Fibroblast of skin of scalp (primary cell): ENCODE measurements around the gene ZBTB32.

ENCODE experiments used
- DNase-seq: peaks from one replicate; pipeline ENCODE4 v3.0.0-alpha.2; 2013

Gene ZBTB32

DNA sequence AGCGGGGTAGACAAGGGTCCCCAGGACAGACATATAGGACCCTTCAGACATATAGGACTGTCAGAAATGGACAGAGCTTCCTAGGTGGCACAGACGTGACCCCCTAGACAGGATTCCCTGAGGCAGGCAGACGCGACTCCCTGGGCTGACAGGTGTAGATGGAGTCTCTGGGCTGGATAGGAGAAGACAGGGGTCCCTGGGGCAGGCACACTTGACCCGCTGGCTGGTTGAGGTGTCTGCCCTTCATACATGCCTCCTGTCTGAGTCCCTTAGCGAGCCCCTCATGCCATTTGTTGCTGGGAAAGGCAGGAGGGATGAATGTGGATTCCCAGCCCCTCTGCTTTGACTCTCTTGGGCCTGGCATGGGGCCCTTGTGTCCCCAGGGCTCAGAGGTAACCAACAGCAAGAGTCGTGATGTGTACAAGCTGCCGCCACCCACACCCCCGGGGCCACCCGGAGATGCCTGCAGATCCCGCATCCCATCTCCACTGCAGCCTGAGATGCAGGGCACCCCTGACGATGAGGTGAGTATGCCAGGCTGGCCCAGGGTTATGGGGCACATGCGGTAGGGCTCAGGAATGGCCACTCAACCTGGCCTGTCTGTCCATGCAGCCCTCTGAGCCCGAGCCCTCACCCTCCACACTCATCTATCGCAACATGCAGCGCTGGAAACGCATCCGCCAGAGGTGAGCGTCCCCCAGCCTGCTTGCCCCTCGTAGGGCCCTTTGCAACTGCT, 49.4 kb downstream of the ZBTB32 start:
- DNase-seq, result no peak

DNA sequence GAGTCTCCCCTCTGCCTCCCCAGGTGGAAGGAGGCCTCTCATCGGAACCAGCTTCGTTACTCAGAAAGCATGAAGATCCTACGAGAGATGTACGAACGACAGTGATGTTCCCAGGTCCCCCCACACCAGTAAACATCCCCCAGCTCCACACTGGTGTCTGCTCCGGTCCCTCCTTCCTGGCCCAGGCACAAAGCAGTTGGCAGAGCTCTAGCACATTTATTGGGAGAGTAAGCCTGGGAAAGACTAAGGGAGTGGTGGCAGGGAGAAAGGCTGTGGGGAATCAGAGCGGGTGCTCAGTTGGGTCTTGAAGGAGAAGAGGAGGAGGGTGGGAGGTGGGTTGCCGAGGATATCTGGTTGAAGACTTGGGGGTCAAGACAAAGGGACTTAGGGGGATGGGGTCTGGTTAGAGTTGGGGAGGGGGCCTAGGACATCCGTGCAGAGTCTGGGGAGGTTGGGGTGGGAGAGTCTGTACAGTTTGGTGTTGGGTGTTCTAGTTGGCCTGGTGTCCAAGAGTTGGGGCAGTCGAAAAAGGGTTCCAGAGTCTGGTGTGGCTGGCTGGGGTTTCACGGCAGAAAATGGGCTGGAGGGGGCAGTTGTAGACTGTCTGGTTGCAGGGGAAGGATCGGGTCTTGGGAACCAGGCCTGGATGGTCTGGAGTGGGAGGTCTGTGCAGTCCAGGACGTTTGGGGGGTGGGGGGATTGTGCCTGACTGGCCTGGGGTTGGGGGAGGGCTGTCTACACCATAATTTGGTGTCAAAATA, 50.2 kb downstream of the ZBTB32 start:
- DNase-seq, result no peak

DNA sequence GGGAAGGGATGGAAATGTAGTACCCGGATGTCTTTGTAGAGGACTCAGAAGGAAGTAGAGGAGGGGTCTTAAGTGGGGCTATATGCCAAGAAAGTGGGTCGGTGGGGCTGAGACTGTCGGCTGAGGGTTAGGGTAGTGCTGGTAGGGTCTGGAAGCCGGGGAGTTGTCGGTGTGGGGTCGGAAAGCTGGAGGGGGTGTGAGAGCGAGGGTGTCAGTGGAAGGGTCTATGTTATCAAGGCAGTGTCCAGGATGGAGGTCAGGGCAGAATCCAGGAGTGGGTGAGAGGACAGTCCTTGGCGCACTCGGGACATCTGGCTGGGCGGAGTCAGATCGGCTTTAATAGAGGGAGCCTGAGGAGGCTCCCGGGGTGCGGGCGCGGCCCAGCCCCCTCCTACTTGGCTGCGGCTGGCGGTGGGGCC, 50.8 kb downstream of the ZBTB32 start:
- no peak for DNase-seq

DNA sequence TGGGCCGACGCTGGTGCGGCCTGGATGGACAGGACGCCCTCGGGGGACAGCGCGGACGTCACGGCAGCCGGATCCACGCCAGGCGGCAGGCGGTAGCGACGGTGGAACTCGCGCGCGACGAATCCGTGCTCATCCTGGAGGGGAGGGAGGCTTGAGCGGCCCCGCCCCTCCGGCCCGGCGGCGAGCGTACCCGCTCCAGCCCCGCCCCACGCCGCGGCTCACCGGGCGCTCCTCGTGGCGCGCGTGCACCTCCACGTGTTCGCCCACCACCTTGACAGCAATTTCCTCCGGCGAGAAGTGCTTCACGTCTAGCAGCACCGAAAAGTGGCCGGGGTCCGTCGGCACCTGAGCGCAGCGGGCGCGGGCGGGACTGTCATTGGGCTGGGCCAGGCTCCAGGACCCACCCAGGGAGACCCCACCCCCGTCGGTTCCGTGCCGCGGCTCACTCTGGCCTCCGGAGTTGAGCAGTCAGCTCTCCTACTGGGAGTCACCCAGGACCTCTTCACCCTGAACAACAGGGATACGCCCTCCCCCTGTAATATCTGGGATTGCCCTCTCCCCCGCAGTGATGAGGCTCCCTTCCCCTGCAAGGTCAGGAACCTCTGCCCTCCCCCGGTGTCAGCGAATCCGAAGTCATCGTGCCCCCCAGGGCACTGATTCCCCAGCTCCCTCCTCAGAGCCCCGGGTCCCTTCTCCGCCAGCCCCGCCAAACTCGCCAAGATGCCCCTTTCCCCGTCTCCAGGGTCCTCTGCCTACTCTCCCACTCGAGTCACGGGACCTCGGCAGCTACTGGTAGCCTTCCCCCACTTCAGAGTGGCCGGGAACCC, 51.4 kb downstream of the ZBTB32 start:
- peak; percentile 47 for DNase-seq

DNA sequence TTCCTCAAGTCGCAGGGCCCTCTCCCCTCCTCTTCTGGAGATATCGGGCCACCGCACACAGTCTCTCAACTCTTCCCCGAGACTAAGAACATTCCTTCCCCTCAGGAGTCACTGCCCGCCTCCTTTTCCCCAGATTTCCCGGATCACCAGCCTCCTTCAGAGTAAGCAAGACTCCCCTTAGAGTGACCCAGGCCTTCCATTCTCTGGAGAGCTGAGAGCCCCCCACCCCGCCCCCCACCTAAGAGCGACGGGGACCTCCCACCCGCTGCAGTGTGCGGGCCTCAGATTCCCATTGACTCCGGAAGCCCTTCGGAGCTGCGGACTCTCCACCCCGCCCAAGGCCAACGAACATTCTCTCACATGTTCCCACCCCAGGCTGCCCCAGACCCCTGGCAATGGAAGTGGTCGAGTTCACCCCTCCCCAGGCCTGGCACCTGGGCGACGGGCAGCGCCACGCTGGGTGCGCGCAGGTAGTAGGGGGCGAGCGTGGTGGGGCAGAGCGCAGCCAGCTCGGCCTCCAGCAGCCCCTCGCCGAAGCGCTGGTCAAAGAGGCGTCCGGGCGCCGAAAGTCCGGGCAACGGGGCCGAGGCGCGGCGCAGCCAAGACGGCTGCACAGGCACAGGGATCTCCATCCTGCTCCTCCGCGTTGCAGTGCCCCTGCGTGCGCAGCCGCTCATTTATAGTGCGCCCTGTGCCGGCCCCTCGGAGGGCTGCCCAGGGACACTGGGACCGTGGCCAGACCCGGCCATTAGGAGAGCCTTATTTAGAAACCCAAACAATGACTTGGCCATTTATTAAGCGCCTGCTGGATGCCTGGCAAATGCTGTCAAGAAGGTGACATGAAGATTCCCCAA, 52.2 kb downstream of the ZBTB32 start, which contains the start of gene HSPB6:
Gene HSPB6 (minus strand): TSS at position 653 of the 854 bp plus-strand sequence. CDS start 21 bp downstream, at position 632.
- DNase-seq, result peak; percentile 64

DNA sequence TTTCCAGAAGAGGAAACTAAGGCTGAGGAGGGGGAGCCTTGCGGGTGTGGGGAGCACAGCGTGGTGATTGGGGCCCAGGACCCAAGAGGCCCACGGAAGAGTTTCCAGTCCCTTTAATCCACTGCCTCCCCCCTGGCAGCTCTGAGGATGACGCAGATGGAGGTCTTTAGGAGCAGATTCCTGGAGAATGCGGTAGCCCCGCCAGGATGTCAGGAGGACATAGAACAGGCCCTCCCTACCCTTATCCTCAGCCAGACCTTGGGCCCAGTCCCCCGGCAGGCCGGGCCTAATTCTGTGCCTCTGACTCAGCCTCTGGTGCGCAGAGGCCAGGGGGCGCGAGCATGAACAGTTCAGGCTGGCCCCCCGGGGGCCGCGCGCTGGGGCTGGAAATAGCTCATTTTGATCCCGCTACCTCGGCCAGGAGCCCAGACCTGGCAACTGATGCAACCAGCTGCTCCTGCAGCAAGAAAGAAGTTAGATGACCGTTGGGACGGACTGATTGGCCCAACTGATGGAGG, 52.9 kb downstream of the ZBTB32 start:
- DNase-seq, result peak; percentile 92

DNA sequence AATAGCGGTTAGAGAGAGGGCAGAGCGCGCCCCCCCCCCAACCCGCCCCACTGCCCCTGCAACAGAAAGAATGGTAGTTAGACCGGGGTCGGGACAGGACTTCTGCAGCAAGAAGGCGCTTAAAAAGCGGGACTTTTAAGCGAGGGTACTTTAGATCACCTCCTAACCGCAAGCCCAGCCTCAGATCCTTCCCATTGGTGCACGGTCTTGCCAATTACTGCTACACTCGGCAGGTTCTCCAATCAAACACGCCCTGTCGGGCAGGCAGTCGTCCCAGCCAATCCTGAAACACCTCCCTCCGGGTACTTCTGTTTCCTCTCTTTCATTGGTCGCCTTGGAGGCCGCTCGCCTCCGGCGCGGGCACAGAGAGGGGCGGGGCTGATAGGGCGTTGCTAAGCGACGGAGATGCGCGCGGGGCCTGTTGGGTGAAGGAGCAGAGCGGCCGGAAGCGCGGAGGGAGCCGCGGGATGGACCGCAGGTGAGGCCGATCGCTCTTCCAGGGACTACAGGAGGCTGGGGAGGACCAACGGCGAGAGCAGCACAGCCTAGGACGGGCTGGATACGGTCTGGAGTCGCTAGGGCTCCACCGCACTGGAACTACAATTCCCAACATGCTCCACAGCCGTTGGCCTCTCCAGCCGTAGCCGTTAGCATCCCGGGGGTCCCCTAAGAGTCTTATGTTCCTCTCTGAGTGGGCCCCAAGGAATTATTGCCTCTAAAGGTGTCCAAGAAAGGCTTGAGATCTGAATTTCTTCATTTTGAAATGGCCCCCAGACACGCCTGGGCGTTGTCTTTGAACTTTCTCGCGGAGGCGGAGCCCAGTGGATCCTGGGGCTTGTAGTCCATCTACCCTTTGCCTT, 53.6 kb downstream of the ZBTB32 start, which contains the start of gene PROSER3:
Gene PROSER3 (plus strand): TSS at position 428 of the 860 bp plus-strand sequence. CDS start 40 bp downstream, at position 468.
- DNase-seq, result peak; percentile 100

DNA sequence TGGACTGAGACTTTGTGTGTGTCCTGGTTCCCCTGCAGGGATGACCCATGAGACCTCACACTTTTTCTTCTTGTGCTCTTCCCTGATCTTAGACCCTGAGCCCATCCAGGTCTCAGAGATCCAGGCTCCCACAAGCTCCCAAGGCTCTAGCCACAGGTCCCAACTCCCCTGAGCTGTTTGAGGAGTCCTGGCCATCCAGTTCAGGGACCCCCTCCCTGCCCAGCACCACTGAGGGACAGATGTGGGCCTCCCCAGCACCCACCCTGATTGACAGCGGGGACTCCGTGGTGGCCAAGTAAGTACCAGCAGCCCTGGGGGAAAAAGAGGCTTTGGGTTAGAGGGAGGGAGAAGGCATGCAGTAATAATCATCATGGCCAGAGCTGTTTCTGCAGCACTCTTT, 55.3 kb downstream of the ZBTB32 start:
- DNase-seq, result no peak

DNA sequence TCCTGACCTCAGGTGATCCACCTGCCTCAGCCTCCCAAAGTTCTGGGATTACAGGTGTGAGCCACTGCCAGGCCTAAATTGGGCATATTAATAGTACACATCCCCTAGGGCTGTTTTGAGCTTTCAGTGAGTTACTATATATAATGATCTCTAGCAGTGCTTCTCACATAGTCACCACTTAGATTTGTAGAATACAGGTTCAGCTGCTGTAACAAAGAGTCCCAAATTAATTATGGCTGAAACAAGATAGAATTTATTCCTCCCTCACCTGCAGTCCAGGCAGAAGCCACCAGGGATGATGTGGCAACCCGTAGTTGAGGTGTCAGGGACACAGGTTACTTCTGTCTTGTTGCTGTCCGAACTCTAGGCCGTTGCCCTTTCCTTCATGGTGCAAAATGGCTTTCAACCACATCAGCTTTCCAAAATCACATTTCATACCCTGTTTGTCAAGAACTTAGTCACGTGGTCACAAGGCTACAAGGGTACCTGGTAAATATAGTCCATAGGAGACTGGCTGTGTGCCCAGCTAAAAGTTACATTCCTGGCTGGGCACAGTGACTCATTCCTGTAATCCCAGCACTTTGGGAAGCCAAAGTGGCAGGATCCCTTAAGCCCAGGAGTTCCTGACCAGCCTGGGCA, 56.5 kb downstream of the ZBTB32 start:
- no peak for DNase-seq

DNA sequence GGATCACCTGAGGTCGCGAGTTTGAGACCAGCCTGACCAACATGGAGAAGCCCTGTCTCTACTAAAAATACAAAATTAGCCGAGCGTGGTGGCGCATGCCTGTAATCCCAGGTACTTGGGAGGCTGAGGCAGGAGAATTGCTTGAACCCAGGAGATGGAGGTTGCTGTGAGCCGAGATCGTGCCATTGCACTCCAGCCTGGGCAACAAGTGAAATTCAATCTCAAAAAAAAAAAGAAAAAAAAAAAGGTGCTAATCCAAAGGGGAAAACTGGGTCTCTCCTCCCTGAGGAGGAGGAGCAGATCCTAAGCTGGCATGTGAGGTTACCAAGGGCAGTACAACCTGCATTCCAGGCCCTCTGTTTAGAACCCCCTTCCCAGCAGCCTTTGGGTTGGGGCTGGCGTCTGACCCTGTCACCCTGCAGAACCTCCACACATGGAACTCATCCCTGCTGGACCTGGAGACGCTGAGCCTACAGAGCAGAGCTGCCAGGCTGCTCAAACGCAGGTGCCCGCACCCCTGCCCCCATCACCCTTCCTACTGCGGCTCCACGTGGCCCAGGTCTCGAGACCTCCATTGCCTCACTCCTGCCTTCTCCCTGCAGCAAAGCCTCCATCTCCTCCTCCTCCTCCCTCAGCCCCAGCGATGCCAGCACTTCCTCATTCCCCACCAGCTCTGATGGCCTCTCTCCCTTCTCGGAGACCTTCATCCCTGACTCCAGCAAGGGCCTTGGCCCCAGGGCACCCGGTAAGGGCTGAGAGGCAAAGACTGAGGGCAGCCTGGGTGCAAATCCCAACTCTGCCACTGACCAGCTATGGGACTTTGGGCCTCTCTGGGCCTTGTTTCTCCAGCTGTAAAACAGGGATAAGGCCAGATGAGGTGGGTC, 60.3 kb downstream of the ZBTB32 start:
- DNase-seq, result no peak
